CD4-positive, alpha-beta T cell treated with Interferon gamma for 1 hour (primary cell): Measurements from ENCODE around the gene NANOS1.

Experiments used
- DNase-seq: peaks from one replicate; pipeline ENCODE4 v3.0.0-alpha.2; 2020

Gene NANOS1

DNA sequence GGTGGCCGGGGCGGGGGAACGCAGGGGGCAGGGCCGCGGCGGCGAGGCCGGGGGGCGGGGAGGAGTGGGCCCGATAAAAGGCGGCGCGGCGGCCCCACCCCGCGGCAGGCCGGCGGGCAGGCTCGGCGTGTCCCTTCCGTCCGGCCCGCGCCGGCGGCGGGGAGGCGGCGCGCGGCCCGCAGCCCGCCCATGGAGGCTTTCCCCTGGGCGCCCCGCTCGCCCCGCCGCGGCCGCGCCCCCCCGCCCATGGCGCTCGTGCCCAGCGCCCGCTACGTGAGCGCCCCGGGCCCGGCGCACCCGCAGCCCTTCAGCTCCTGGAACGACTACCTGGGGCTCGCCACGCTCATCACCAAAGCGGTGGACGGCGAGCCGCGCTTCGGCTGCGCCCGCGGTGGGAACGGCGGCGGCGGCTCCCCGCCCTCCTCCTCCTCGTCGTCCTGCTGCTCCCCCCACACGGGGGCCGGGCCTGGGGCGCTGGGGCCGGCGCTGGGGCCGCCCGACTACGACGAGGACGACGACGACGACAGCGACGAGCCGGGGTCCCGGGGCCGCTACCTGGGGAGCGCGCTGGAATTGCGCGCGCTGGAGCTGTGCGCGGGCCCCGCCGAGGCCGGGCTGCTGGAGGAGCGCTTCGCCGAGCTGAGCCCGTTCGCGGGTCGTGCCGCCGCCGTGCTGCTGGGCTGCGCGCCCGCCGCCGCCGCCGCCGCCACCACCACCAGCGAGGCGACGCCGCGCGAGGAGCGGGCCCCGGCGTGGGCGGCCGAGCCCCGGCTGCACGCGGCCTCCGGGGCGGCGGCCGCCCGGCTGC lies at the start of gene NANOS1:
Gene NANOS1 (plus strand): TSS at position 102 of the 808 bp plus-strand sequence. CDS start 88 bp downstream, at position 190.
- DNase-seq, result no peak

GRCh38 chr10:118980135-118980865 lies 49.2 kb upstream of the NANOS1 start:
- no peak for DNase-seq

GRCh38 chr10:118980870-118981269 lies 48.6 kb upstream of the NANOS1 start:
- no peak for DNase-seq

DNA sequence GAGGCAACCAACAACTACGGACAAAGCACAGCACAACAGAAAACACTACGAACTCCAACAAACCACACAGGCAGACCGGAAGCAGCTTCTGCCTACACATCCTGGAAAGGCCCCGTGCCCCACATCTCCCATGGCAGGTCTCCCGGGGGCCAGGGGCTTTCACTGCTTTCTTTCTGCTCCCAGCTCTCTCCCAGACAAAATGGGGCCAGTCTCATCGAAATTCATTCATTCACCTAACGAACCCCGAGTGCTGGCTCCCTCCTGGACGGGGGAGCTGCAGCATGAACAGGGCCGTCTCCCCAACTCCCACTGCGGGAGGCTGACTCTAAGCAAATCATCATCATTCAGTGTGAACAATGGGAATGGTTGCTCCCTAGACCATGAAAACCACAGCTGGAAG lies 47.6 kb upstream of the NANOS1 start:
- no peak for DNase-seq

- no peak for DNase-seq
Observed at GRCh38 chr10:118982366-118982765, 47.1 kb upstream of the NANOS1 start.

DNA sequence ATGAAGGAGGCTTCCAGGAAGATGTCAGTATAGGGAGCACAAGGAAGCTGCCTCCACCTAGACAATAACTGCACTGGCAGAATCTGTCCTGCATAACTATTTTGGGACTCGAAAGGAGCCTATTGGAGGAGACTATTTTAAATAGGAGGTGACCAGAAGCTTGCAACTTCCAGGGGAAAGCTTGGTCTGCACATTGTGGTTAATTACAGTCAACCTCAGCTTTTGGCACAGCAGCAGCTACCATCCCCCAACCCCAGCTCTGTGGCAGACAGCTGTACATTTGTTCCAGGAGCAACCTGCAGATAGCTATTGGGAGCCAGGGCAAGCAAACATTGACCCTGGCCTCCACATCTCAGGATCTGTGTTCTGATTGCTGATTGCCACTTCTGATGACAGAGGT lies 46.3 kb upstream of the NANOS1 start:
- no peak for DNase-seq

DNA sequence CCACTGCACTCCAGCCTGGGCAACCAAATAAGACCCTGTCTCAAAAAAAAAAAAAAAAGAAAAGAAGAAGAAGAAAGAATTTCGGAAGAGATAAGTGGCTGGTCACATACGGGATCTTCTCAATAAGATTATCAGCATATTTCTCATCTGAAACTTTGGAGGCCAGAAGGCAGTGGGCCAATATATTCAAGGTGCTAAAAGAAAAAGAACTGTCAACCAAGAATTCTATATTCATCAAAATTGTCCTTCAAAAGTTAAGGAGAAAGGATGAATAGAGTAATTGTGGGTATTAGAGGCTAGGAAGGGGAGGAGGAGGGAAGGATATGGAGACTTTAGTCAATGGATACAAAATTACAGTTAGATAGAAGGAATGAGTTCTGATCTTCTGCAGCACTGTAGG lies 43.9 kb upstream of the NANOS1 start:
- DNase-seq, result no peak

- DNase-seq, result no peak
Observed at GRCh38 chr10:118986815-118987790, 42.4 kb upstream of the NANOS1 start.

GRCh38 chr10:118990326-118990725 lies 39.2 kb upstream of the NANOS1 start:
- DNase-seq, result no peak

DNA sequence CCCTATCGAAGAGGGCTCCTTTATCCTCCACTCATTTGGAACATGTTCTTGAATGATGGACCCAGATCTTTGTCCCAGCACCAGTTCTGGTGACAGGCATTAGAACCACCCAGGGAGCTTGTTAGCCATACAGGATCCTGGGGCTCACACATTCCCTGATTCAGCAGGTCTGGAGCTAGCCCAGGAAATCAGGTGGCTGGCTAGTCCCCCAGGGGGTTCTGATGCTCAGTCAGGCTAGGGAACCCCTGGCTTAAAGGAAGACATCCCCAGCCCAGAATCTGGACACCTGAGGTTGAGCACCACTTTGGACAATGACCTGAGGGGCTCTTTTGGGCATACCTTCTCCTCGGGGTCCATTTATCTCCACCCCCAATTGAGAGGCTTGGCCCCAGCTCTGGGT lies 37.0 kb upstream of the NANOS1 start:
- DNase-seq, result no peak

DNA sequence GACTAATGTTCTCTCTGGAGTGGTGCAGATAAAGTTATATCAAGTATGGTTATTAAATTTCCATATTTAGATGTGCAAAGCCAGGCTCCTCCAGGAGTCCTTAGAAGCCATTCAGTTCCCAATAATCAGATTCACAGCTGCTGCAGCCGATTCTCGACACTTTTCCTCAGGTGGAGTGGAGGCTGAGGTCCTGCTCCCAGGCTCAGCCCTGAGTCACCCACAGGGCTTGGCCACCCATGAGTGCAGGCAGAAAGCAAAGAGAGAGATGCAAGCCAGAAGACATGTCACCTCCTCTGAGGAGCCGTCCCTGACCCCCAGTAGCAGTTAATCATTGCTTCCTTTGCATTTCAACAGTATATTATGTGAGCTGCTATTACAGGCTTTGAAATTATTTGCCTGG lies 36.3 kb upstream of the NANOS1 start:
- DNase-seq, result no peak

GRCh38 chr10:118994321-118994720 lies 35.2 kb upstream of the NANOS1 start:
- DNase-seq, result no peak

DNA sequence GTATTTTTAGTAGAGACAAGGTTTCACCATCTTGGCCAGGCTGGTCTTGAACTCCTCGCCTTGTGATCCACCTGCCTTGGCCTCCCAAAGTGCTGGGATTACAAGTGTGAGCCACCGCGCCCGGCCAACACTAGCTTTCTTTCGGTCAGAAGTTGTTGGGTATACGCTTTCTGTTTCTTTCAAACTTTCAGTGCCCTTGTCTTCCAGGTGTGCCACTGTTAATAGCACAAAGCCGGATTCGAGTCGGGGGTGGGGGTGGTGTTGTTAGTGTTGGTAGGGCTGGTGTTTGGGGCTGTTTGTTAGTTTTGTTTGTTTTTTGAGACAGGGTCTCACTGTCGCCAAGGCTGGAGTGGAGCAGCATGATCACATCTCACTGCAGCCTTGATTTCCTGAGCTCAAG lies 33.8 kb upstream of the NANOS1 start:
- DNase-seq, result no peak

DNA sequence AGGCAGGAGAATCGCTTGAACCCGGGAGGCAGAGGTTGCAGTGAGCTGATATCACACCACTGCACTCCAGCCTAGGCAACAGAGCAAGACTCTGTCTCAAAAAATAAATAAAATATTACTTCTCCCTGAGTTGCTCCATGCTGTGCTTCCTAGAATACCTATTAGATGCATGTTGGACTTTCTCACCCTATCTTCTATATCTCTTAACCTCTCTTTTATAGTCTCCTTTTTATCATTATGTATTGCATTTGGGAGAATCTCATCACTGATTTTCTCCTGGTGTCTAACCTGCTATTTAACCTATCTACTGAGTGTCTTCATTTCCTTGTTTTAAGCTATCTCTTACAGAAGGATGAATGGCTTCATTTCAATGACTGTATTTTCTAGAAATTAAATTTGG lies 32.1 kb upstream of the NANOS1 start:
- DNase-seq, result no peak

- DNase-seq, result no peak
Observed at GRCh38 chr10:118998183-118998582, 31.3 kb upstream of the NANOS1 start.

GRCh38 chr10:119001717-119002500 lies 27.6 kb upstream of the NANOS1 start:
- DNase-seq, result no peak

DNA sequence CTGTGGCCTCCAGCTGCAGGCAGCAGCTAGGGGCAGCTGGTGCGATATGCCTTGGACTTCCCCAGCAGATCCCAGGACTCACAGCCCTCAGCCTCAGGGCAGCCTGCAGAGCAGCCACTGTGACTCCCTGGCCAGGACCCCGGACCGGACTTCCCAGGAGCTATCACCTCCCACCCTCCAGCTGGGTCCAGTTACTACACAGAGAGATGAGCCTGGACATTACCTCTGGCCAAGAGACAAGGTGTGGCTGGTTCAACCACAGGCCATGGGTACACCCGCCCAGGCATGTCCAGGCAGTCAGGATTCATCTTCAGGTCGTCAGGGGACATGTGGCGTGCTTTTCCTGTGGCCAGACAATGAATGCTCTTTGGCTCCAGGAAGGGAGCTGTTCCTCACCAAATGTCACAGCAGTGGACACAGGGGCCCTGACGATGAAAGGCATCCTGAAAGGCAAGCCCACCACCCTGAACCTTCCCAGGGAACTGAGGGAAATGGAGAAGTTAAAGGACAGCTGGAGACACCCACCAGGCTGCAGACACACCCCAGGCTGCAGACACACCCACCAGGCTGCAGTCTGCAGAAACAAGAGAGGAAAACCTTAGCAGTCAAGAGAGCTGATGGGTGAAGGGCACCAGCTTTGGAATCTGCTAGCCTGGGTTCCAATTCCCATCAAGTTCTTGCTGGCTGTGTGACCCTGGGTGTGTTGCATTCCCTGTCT lies 25.8 kb upstream of the NANOS1 start:
- DNase-seq, result no peak

GRCh38 chr10:119005362-119006043 lies 24.0 kb upstream of the NANOS1 start:
- DNase-seq, result no peak

- DNase-seq, result no peak
Observed at GRCh38 chr10:119006451-119007210, 22.9 kb upstream of the NANOS1 start.

DNA sequence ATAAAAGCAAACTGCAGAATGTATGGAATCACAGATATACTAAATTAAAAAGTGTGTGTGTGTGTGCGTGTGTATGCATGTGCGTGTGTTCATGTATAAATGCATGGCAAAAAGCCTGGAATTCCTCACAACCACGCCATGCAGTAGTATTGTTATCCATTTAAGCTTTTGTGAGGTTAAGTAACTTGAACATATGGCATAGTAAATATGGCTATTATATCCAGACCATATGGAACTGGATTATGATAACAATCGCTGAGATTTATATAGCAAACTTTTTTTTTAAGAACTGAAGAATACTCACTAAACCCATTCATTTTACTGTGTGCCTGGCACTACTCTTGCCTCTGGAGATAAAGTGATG lies 22.3 kb upstream of the NANOS1 start:
- no peak for DNase-seq

DNA sequence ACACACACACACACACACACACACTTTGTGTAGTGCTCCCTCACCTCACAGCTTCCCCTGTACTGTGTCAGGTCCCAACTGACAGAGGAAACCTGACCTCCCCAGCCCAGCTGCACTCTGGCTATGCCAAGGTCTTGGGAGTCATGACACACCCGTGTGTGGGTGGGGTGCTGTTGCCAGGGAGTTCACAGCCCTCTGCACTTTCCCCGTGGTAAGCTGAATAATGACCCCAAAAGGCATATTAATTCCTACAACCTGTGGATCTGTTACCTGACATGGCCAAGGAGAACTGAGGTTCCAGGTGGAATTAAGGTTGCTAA lies 8.9 kb upstream of the NANOS1 start:
- DNase-seq, result no peak
